Forelimb muscle (tissue), 1 donor: ENCODE measurements around the gene ZNF638. TPM values are rescaled to one million over a fixed set of nuclear protein-coding genes. Genes with fewer than 3 reads are reported as not detected.
"Not testable (repeated sequence)": the region's sequence is repeated elsewhere in the genome, so short reads cannot be mapped to it uniquely, and the experiment has no call there.

ENCODE experiments used
- DNase-seq: peaks from one replicate; pipeline ENCODE4 v3.0.0-alpha.2; 2013; ENCODE audit warnings: low read depth
- polyA plus RNA-seq: library from polyadenylated mRNA; unstranded; fragments of 120-200 nt; gene quantifications from one replicate; pipeline ENCODE4 v1.2.1, GENCODE V29; 2013; ENCODE audit not compliant: insufficient read length

Gene ZNF638
- polyA plus RNA-seq, 1 donor = 102 TPM

GRCh38 chr2:71409611-71410010, 78.0 kb downstream of the ZNF638 start:
- no peak for DNase-seq

DNA sequence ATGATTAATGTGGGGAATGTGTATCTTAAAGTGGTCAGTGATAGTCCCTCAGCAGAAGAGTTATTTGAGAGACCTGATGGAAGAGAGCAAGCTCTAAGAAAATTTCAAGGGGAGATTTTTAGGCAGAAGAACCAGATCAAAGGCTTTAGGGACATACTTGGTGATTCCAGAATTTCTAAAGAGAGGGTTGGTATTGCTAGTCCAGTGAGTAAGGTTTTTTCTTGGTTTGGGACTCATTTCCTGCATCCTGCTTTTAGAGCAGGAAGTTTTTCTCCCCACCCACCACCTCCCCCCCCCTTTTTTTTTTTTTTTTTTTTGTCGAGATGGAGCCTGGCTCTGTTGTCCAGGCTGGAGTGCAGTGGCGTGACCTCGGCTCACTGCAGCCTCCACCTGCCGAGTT, 79.1 kb downstream of the ZNF638 start:
- DNase-seq = no peak

GRCh38 chr2:71416866-71417265, 85.3 kb downstream of the ZNF638 start:
- DNase-seq = not testable (repeated sequence)

GRCh38 chr2:71417300-71418202, 86.0 kb downstream of the ZNF638 start:
- no peak for DNase-seq

DNA sequence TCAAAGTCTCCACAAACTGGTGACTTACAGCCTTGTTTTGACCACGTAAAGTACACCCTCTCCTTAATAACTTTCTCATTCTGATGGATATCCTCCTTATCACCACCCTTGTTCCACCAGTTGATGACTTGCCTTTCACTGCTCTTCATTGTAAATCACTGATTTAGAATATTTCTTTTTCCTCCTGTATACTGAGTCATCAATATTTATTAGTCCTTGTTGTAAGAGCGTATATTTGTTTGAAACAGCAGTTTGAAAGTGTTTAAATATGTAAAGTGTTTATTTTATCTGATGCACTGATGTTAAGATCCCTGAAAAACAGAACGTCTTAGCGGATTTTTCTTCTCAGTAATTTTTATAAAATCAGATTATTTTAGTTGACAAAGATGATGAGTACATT, 87.6 kb downstream of the ZNF638 start:
- no peak for DNase-seq

DNA sequence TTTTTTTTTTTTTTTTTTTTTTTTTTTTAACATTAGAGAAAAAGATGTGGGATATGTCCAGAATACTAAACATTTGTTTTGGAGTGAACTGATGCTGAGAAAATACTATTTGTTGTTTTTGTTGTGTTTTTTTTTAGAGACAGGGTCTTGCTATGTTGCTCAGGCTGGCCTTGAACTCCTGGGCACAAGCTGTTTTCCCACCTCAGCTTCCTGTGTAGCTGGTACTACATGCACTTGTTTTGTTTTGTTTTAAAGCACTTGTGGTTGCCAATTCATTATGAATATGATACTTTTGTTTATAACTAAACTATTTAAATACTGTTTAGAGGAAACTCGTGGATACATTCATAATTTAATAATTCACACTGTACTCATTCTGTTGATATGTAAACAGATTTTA, 88.4 kb downstream of the ZNF638 start:
- DNase-seq = no peak

GRCh38 chr2:71422786-71423185, 91.2 kb downstream of the ZNF638 start:
- no peak for DNase-seq

DNA sequence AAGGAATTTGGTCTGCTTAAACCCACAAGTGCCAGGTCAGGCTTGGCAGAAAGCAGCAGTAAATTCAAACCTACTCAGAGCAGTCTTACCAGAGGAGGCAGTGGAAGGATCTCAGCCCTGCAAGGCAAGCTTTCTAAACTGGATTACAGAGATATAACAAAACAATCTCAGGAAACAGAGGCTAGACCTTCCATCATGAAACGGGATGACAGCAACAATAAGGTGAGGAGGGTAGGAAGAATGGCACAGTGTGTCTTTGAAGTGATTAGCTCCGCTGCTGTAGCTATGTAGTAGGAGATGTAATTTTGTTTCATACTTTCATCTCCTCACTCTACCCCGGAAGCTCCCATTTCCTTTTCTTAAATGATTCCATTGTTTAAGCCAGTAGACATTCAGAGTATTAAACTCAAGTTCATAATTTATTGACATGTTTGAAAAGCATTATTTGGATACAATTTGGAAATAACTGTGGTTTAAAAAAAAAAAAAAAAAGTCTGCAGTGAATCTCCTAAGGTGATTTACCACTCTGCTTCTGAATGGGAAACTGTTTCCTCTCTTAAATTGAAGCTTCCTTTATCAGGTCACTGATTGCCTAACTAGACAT, 92.3 kb downstream of the ZNF638 start:
- no peak for DNase-seq

DNA sequence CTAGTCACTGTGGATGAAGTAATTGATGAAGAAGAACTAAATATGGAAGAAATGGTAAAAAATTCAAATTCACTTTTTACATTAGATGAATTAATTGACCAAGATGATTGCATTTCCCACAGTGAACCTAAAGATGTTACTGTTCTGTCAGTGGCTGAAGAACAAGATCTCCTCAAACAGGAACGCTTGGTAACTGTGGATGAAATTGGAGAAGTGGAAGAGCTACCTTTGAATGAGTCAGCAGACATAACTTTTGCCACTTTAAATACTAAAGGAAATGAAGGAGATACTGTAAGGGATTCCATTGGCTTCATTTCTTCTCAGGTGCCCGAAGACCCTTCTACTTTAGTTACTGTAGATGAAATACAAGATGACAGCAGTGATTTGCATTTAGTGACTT, 95.1 kb downstream of the ZNF638 start:
- DNase-seq = no peak

DNA sequence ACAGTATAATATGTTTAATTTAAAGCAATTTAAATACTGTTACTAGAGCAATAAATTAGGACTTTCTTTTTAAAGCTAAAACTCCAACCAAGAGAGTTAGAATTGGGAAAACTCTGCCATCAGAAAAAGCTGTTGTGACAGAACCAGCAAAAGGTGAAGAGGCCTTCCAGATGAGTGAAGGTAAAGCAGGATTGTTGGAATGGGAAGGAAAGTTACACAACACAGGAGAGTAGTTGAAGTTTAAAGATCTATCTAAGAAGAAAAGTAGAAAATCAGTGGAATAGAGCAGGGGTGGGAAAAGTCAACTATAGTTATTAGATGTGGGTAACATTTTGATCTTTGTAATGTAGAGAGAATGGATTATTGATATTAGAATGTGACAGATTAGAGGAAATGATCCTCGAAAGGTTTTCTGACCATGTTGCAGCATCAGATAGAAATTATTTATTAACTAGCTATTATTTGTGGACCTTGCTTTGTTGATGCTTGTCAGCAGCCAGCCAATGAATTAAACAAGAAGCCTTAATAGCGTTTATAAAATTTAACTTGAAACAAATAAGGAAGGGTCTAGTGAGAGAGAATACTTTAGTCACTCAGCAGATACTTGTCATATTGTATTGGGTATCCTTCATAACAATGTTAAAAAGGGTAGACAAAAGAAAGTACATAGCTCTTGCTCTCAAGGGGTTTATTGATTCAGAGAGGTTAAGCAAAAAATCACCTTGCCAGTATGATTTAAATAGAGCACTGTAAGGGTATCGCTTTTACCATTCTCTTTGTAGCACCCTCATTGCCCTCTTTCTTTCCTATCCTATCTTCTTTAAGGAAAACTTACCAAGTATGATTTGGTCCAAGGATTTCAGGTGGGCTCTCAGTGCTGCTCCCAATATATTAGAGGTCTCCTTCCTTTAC, 97.1 kb downstream of the ZNF638 start:
- no peak for DNase-seq

- DNase-seq = not testable (repeated sequence)
These were observed 113.6 kb downstream of the ZNF638 start for GRCh38 chr2:71445142-71445541.

- DNase-seq = no peak
These were observed 114.9 kb downstream of the ZNF638 start for GRCh38 chr2:71446505-71446904.

DNA sequence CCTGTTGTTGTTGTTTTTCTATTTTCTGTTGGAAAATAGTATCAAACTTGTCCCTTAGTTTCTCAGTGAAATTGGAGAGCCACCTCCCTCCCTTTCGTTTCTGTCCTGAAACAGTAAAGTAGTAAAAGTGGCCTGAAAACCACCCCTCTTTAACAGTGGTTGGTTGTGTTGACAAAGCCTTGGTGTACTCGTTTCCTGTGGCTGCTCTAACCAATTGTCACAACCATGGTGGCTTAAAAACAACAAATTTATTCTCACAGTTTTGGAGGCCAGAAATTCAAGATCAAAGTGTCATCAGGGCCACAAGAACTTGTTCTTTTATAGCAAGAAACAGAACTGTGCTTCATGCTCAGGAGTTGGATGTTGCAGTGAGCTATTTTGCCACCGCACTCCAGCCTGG, 117.8 kb downstream of the ZNF638 start:
- DNase-seq = no peak

DNA sequence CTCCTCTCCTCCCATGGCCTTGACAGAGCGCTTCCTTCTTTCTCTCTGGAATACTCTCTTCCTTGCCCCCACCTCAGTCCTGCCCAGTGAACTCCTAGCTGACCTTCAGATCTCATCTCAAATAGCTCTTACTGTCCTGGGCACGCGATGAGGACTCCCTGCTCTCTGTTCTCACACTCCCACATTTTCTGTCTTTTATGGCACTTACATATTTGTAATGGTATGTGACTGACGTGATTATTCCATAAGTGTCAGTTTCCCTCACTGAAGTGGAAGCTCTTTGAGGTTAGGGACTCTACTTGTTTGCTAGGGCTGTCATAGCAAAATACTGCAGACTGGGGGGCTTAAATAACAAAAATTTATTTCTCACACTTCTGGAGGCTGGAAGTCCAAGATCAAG, 120.1 kb downstream of the ZNF638 start:
- no peak for DNase-seq

GRCh38 chr2:71452565-71452964, 121.0 kb downstream of the ZNF638 start:
- DNase-seq = no peak

DNA sequence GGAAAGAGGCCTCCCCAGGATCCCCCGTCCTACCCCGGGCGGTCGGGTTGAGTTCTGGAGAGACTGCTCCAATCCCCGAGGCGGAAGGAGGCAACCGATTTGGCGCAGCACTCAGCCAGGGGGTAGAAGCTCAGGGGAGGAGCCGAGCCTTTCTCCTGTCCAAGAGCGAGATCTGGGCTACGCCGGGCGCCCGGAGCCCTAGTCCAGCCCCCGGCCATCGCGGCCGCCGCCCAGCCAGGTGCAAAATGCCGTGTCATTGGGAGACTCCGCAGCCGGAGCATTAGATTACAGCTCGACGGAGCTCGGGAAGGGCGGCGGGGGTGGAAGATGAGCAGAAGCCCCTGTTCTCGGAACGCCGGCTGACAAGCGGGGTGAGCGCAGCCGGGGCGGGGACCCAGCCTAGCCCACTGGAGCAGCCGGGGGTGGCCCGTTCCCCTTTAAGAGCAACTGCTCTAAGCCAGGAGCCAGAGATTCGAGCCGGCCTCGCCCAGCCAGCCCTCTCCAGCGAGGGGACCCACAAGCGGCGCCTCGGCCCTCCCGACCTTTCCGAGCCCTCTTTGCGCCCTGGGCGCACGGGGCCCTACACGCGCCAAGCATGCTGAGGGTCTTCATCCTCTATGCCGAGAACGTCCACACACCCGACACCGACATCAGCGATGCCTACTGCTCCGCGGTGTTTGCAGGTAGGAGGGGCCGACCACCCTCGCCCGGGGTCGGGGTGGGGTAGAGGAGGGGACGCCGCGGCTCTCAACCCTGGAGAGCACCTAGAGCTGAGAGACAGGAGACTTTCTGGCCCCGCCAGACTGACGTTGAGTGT, 122.0 kb downstream of the ZNF638 start, which contains the start of gene DYSF:
TSS of gene DYSF (plus strand) at position 158 of the 817 bp plus-strand sequence.
- DNase-seq = no peak

GRCh38 chr2:71454221-71455010, 122.8 kb downstream of the ZNF638 start:
- no peak for DNase-seq

DNA sequence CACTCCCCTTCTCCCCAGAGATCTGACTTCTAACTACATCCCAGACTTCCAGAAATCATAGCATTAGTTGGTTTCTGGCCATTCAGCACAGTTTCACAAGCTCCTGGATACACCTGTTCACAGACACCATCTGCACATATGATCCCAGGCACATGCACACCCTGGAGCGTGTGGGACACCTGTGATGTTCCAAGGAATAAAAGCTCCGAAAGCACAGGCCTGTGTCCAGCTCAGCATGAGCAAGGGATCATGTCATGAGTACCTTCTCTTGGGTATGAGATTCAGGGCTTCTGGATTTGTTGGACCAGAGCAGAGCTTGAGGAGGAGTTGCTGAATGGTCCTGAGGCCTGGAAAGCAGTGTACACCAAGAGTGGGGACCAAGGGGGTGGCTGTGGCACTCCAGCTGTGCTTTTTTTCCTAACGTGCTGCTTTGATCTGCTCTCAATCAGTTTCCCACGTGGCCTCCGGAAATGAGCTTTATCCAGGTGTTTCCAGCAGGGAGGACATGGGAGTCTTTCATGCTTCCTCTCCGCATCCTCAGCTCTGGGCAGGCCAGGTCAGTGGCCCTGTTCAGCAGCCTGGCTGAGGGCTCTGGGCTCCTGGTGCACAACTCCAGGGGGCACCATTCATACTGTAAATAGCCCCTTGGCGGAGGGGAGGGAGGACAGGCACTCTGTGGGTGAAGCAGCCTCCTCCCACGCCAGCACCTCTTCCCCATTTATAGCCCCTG, 123.6 kb downstream of the ZNF638 start:
- DNase-seq = no peak

- no peak for DNase-seq
These were observed 124.4 kb downstream of the ZNF638 start for GRCh38 chr2:71455741-71456569.
